Spleen (tissue), 11 donors: ENCODE results near the gene EPHA6. TPM values are rescaled to one million over a fixed set of nuclear protein-coding genes. Genes with fewer than 3 reads are reported as not detected.

Experiments used
- DNase-seq: peaks from one replicate; pipeline ENCODE4 v3.0.0-alpha.2; 2020
- H3K27ac ChIP-seq, 8 donors: fragments of 200-600 bp; sonication (generic) in 7 of 8; 1 replicate in 4 of 8; 2 replicates in 4 of 8; pipeline versions ENCODE4 v1.5.0 to v1.8.0; 2016 to 2021; ENCODE audit warnings: inconsistent platforms in 4 of 8, mild to moderate bottlenecking in 4 of 8, moderate library complexity in 1 of 8
- H3K27me3 ChIP-seq, 7 donors: fragments of 200-600 bp; sonication (generic) in 6 of 7; replicated peaks in 1 of 7; 1 replicate in 4 of 7; 2 replicates in 3 of 7; pipeline versions ENCODE4 v1.5.0 to v1.8.0; 2016 to 2021; ENCODE audit warnings: inconsistent platforms in 3 of 7, mild to moderate bottlenecking in 1 of 7
- H3K36me3 ChIP-seq, 6 donors: fragments of 200-600 bp; sonication (generic) in 5 of 6; 1 replicate in 4 of 6; 2 replicates in 2 of 6; pipeline versions ENCODE4 v1.5.0 to v1.8.0; 2016 to 2021; ENCODE audit warnings: inconsistent platforms in 2 of 6
- H3K4me1 ChIP-seq, 6 donors: fragments of 200-600 bp; sonication (generic) in 5 of 6; 1 replicate in 3 of 6; 2 replicates in 3 of 6; pipeline versions ENCODE4 v1.5.0 to v1.8.0; 2016 to 2021; ENCODE audit warnings: inconsistent platforms in 3 of 6
- H3K4me3 ChIP-seq, 8 donors: fragments of 200-600 bp; sonication (generic) in 7 of 8; 1 replicate in 4 of 8; 2 replicates in 4 of 8; pipeline versions ENCODE4 v1.5.0 to v1.8.0; 2016 to 2021; ENCODE audit warnings: inconsistent platforms in 4 of 8, mild to moderate bottlenecking in 4 of 8, moderate library complexity in 2 of 8
- H3K9me3 ChIP-seq, 8 donors: fragments of 200-600 bp; sonication (generic) in 7 of 8; 1 replicate in 4 of 8; 2 replicates in 4 of 8; pipeline versions ENCODE4 v1.5.0 to v1.8.0; 2016 to 2021; ENCODE audit warnings: inconsistent platforms in 4 of 8
- CTCF ChIP-seq, 11 experiments: fragments of 200-600 bp in 7 of 11; fragments of 450-650 bp in 4 of 11; sonication (generic) in 4 of 11; IDR thresholded peaks in 8 of 11; conservative IDR thresholded peaks in 3 of 11; 1 replicate in 7 of 11; 2 replicates in 4 of 11; pipeline versions ENCODE4 v1.4.0 to v1.8.0; 2016 to 2021; ENCODE audit warnings: antibody characterized with exemption in 11 of 11, inconsistent platforms in 4 of 11, mild to moderate bottlenecking in 1 of 11
- POLR2A ChIP-seq, 3 donors: fragments of 450-650 bp; IDR thresholded peaks; one replicate each; pipeline ENCODE4 v1.5.1; 2017; ENCODE audit warnings: antibody characterized with exemption in 3 of 3, mild to moderate bottlenecking in 1 of 3
- POLR2AphosphoS5 ChIP-seq, 3 donors: sonication (generic); formaldehyde crosslinking; IDR thresholded peaks; one replicate each; pipeline ENCODE4 v1.5.1; 2017; ENCODE audit warnings: antibody characterized with exemption in 3 of 3
- WGBS, 5 donors: extraction: QIAGEN DNeasy Blood & Tissue Kit in 3 of 5; methylation state at CpG; one replicate each; pipeline versions ENCODE4 v1.1.5 to v1.1.7; 2013 to 2018; 5-methylcytosine and 5-hydroxymethylcytosine counted together
- intact Hi-C: fragments of 100-400 bp; cut with DNase I; formaldehyde crosslinking; loops from one replicate; pipeline ENCODE4 v1.15.0; 2023; ENCODE audit warnings: low total_unique reads
- polyA plus RNA-seq, 3 donors: library from polyadenylated mRNA; stranded (reverse); fragments of 200-250 nt; gene quantifications; one replicate each; pipeline ENCODE4 v1.2.1, GENCODE V29; 2013
- total RNA-seq, 7 donors: library from RNA; depleted of rRNA in 3 of 7; stranded (reverse); fragments of >200 nt in 3 of 7; fragmentation: NEBNext Ultra II Directional in 4 of 7; extraction: Animal tissue kit (Norgen Biotek cat#: 25700) in 4 of 7; gene quantifications; one replicate each; pipeline versions ENCODE4 v1.1.0 to v1.2.1, GENCODE V29; 2016 to 2021
- donor health status: healthy with polysubstance abuse.
- donor health status: DM: no; HTN: no; CAD: no; lungs with moderate emphysema.
- donor health status: DM: no; HTN: no; CAD: no.
- donor health status: Bipolar disorder and iron deficiency.
- donor health status: healthy.
- donor health status: DM: no; HTN: no; CAD: no.
- donor health status: DM: yes; HTN: yes; CAD: no.

Gene EPHA6
- total and polyA plus RNA-seq, 10 donors = 0.44 TPM; not detected in 9

GRCh38 chr3:96958856-96959255, 144.5 kb downstream of the EPHA6 start:
- Histone ChIP-seq H3K9me3 (peaks cover 0 to 5% (median 0%) of the 10 kb centered on the region in 8 donors), H3K36me3 (no peaks in the 10 kb centered on the region), H3K27ac (no peak overlapping the region), H3K4me1 (no peaks in the 10 kb centered on the region), H3K27me3 (no peaks in the 10 kb centered on the region), H3K4me3 (no peak overlapping the region)
- no peak for TF ChIP-seq POLR2AphosphoS5 (IDR thresholded peaks at IDR 0.05)
- no peak for TF ChIP-seq POLR2A (IDR thresholded peaks at IDR 0.05)
- no peak for TF ChIP-seq CTCF (IDR thresholded peaks at IDR 0.05 in 8 of 11, conservative IDR thresholded peaks at IDR 0.05 in 3 of 11)
- intact Hi-C loops = no loop called here
- no peak for DNase-seq
- 84 to 90% (median 86%) methylated on average over 4 of the region's 4 CpGs for WGBS, 5 donors

DNA sequence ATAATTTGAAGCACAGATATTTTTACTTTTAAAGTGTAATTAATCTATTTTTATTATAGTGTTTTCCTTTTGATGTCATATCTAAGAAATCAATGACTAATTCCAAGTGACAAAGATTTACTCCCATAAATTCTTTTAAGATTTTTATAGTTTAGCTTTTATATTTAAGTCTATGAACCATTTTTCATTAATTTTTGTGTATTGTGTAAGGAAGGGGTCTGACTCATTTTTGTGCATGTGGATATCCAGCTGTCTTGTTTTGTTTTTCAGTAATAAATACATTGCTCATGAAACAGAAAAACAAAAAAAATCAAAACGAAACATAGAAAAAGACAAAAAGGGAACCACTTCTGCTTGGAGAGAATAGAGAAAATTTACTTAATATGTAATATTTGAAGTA, 145.1 kb downstream of the EPHA6 start:
- intact Hi-C loops = no loop called here
- Histone ChIP-seq H3K36me3 (no peaks in the 10 kb centered on the region), H3K27me3 (no peaks in the 10 kb centered on the region), H3K4me3 (no peak overlapping the region), H3K9me3 (no peaks in the 10 kb centered on the region), H3K27ac (no peak overlapping the region), H3K4me1 (no peaks in the 10 kb centered on the region)
- no peak for DNase-seq
- TF ChIP-seq POLR2A (IDR thresholded peaks at IDR 0.05) (no peak), CTCF (IDR thresholded peaks at IDR 0.05 in 8 of 11, conservative IDR thresholded peaks at IDR 0.05 in 3 of 11) (no peak), POLR2AphosphoS5 (IDR thresholded peaks at IDR 0.05) (no peak)
- WGBS, 5 donors = 66 to 94% (median 72%) methylated on average over 1 of the region's 1 CpG

GRCh38 chr3:96959901-96960641, 145.7 kb downstream of the EPHA6 start:
- Histone ChIP-seq H3K36me3 (no peaks in the 10 kb centered on the region), H3K9me3 (no peaks in the 10 kb centered on the region), H3K4me1 (no peaks in the 10 kb centered on the region), H3K27me3 (no peaks in the 10 kb centered on the region), H3K27ac (no peak overlapping the region), H3K4me3 (no peak overlapping the region)
- no peak for TF ChIP-seq POLR2A (IDR thresholded peaks at IDR 0.05)
- no peak for TF ChIP-seq POLR2AphosphoS5 (IDR thresholded peaks at IDR 0.05)
- TF ChIP-seq CTCF (IDR thresholded peaks at IDR 0.05 in 8 of 11, conservative IDR thresholded peaks at IDR 0.05 in 3 of 11) = no peak
- no peak for DNase-seq
- WGBS, 5 donors = 67 to 83% (median 80%) methylated on average over 4 of the region's 4 CpGs
- intact Hi-C loops = no loop called here

GRCh38 chr3:96960661-96961330, 146.4 kb downstream of the EPHA6 start:
- Histone ChIP-seq H3K27me3 (no peaks in the 10 kb centered on the region), H3K36me3 (no peaks in the 10 kb centered on the region), H3K9me3 (no peaks in the 10 kb centered on the region), H3K4me3 (no peak overlapping the region), H3K27ac (no peak overlapping the region), H3K4me1 (no peaks in the 10 kb centered on the region)
- DNase-seq = no peak
- WGBS, 5 donors = 67 to 89% (median 84%) methylated on average over 1 of the region's 1 CpG
- intact Hi-C loops = no loop called here
- no peak for TF ChIP-seq POLR2A (IDR thresholded peaks at IDR 0.05)
